Measurements from ENCODE around the gene STEAP3. TPM values are rescaled to one million over a fixed set of nuclear protein-coding genes. Genes with fewer than 3 reads are reported as not detected.

STEAP3 gene
- total RNA-seq, 1 experiment from 2014 or later: 15.4 TPM

- Histone ChIP-seq H3K23ac (ENCODE audit: insufficient read length, low read depth, low read length) (no peak overlapping the region), H3K14ac (ENCODE audit: insufficient read depth, low read length) (no peak overlapping the region), H3K79me2 (ENCODE audit: insufficient read depth, low read length) (no peaks in the 10 kb centered on the region), H4K5ac (ENCODE audit: insufficient read length, low read depth, low read length) (no peak overlapping the region), H3K18ac (ENCODE audit: insufficient read length, low read depth, low read length) (no peak overlapping the region), H2BK20ac (ENCODE audit: low read depth, low read length, poor library complexity, severe bottlenecking) (no peak overlapping the region), H3K27ac (ENCODE audit: insufficient read length, low read depth, low read length) (no peak overlapping the region), H4K91ac (ENCODE audit: insufficient read length, low read depth, low read length) (no peak overlapping the region), H3K4me1 (ENCODE audit: insufficient read depth, low read length) (no peaks in the 10 kb centered on the region), H3K27me3 (ENCODE audit: insufficient read depth, low read length) (no peaks in the 10 kb centered on the region), H3K9me3 (ENCODE audit: control insufficient read depth, low read depth, low read length) (no peaks in the 10 kb centered on the region), H3K23me2 (ENCODE audit: insufficient read length, low read depth, low read length, poor library complexity, severe bottlenecking) (no peaks in the 10 kb centered on the region), H4K20me1 (ENCODE audit: control insufficient read depth, insufficient read depth, insufficient read length) (no peaks in the 10 kb centered on the region), H3K4me2 (ENCODE audit: insufficient read depth, insufficient read length, low read length) (no peak overlapping the region), H3K56ac (ENCODE audit: insufficient read length, low read depth, low read length) (no peak overlapping the region), H2AFZ (ENCODE audit: low read length) (no peak overlapping the region), H2AK5ac (ENCODE audit: insufficient read length, low read length) (no peak overlapping the region), H2BK15ac (ENCODE audit: low read depth, low read length) (no peak overlapping the region), H4K8ac (replicated peaks; ENCODE audit: insufficient read length, low read depth, low read length) (no peak overlapping the region), H3K79me1 (ENCODE audit: insufficient read depth, low read depth, low read length, poor library complexity, severe bottlenecking) (no peaks in the 10 kb centered on the region), H3K4ac (ENCODE audit: low read depth, low read length) (no peak overlapping the region), H2BK120ac (ENCODE audit: low read depth, low read length, poor library complexity, severe bottlenecking) (no peak overlapping the region), H2BK12ac (ENCODE audit: insufficient read length, low read depth, low read length) (no peak overlapping the region), H3T11ph (ENCODE audit: low read length) (no peak overlapping the region), H3K9ac (ENCODE audit: extremely low read depth, insufficient read length, low read length) (no peak overlapping the region), H2BK5ac (ENCODE audit: insufficient read length, low read length) (no peak overlapping the region)
- TF ChIP-seq CTCF (conservative IDR thresholded peaks at IDR 0.05): no peak
- peaks cover 0 to 2% (median 2%) of the 10 kb centered on the region in 3 experiments; a peak in 3 of 7 replicates for H3K36me3 Mint-ChIP-seq (ENCODE audit: insufficient read depth in 1 of 3, low read depth in 3 of 3)
- WGBS (ENCODE audit: extremely low coverage, insufficient read length, low lambda C conversion rate): no CpG with 5 or more reads among the region's 7 CpGs
- H3K9me3 Mint-ChIP-seq: peaks cover under 1 to 1% of the 10 kb centered on the region in 2 experiments; a peak in 4 of 5 replicates
- H3K4me3 Mint-ChIP-seq: no peak overlapping the region
- H3K4me1 Mint-ChIP-seq: peaks cover 9 to 11% of the 10 kb centered on the region in 2 experiments
- no peaks in the 10 kb centered on the region; the same call in 1 of the 2 replicates for H3K27me3 Mint-ChIP-seq (ENCODE audit: low read depth)
- no peak for DNase-seq
- H3K27ac Mint-ChIP-seq: no peak overlapping the region
Measured at GRCh38 chr2:119179991-119180390, 43.6 kb upstream of the STEAP3 start.
